Measurements from ENCODE around the gene STON2.
"Not testable (repeated sequence)": the region's sequence is repeated elsewhere in the genome, so short reads cannot be mapped to it uniquely, and the experiment has no call there.

GRCh38 chr14:81244431-81244830 lies 155.7 kb downstream of the STON2 start:
- not testable (repeated sequence) for TF ChIP-seq POLR2A (IDR thresholded peaks at IDR 0.05; ENCODE audit: low read depth, low read length); TAF1 (IDR thresholded peaks at IDR 0.05; ENCODE audit: borderline replicate concordance, low read depth, low read length)

Data from GM12892 (cell line).